GM18951 (cell line): Measurements from ENCODE around the gene PTGIS.
"Not testable (repeated sequence)": the region's sequence is repeated elsewhere in the genome, so short reads cannot be mapped to it uniquely, and the experiment has no call there.

Experiments used
- POLR2A ChIP-seq: IDR thresholded peaks from 4 replicates; pipeline ENCODE4 v1.6.1; 2011; ENCODE audit warnings: mild to moderate bottlenecking; ENCODE audit not compliant: insufficient read length, insufficient read depth; ENCODE audit errors: extremely low read depth
- in situ Hi-C: fragments of 300-500 bp; cut with MboI; formaldehyde crosslinking; loops from one replicate; pipeline ENCODE4 v1.12.0; 2022; ENCODE audit warnings: low sequenced_read_pairs, mixed read lengths, inconsistent platforms; ENCODE audit not compliant: unreplicated experiment

PTGIS gene

DNA sequence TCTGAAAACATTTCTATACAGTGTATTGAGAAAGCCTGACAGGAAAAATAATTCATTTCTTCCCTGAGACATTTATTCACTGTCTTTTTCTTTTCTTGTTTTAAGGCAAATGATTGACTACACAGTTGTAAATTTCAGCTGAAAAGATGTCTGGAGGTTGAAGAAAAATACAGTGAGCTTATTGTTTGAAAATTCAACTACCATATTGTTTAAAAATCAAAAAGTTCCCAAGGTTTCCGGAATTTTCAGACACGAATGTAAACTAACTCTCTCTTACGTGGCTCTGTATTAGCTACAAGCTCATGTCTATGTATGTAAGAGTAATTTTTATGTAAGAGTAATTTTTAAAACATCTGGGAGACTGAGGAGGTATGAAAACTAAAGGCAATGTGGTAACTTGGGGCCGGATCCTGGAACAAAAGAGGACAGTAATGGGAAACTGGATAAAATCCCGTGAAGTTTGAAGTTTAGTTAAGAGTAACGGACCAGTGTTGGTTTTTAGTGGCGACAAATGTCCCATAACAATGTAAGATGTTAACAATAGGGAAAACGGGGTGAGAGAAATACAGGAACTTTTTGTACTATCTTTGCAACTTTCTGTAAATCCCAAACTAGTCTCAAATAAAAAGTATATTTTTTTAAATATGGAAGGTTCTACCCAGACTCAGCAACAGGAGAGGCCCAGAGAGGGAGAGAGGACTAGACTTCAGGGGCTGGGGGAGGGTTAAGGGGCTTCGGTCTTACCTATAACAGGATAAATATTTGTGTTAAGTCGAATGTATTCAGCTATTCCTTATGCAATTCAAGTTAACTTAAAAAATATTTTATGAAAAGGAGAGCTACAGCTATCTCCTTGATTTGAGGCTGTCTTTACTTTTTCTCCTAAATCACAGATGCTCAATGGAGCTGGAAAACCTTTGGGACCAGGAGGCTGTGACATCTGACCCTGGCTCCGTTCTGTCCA is 1.3 kb downstream of the PTGIS start:
- TF ChIP-seq POLR2A: no peak
- in situ Hi-C loops: no loop called here

DNA sequence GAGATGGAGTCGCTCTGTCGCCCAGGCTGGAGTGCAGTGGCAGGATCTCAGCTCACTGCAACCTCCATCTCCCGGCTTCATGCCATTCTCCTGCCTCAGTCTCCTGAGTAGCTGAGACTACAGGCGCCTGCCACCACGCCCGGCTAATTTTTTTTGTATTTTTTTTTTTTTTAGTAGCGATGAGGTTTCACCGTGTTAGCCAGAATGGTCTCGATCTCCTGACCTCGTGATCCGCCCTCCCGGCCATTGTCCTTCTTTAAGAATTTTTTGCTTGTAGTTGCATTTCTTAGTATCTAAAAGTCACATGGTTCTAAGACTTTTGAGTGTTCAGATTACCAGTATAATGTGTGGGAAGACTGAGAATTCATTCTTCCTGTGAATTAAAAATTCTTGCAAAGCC is 2.9 kb downstream of the PTGIS start:
- in situ Hi-C loops: not testable (repeated sequence)

DNA sequence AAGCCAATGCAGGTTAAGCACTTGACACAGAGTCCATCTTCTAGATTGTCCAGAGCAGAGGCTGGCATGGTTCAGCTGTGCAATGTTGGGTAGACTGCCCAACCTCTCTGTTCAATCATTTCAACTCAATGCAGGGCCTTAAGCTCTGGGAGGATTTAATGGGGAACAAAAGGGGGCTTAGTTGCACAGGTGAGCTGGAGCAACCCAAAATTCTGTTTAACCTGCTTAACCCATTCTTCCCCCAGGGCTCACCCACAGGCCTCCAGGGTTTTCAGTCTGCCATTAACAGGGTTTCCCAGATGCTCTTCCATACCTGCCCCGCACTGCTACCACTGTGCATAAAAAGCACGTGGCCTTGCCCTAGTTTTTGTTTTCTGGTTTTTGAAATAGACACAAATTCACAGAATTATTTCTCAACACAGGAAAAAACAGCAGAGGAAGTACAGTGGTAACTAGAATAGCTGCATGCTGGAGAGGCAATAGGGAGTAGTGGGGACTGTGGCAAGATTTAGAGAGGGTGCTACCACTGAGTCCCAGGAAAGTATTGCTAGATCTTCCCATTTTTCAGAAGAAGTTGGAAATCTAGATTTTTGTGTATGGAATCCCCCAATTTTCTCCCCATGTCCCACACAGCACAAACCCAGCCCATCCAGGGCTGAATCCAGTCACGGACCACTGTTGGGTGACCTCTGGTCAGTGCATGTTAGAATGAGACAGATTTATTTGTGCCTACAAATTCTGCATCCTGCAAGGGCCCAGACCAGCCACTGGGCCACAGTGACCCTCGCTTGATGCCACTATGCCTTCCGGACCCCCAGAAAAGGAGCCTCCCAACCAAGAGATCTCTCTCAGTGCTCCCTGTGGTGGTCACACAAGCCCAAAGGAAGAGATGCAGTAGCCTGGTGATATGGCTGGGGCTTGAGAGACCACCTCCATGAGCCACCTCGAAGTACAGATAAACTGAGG is 4.6 kb downstream of the PTGIS start:
- in situ Hi-C loops: no loop called here

DNA sequence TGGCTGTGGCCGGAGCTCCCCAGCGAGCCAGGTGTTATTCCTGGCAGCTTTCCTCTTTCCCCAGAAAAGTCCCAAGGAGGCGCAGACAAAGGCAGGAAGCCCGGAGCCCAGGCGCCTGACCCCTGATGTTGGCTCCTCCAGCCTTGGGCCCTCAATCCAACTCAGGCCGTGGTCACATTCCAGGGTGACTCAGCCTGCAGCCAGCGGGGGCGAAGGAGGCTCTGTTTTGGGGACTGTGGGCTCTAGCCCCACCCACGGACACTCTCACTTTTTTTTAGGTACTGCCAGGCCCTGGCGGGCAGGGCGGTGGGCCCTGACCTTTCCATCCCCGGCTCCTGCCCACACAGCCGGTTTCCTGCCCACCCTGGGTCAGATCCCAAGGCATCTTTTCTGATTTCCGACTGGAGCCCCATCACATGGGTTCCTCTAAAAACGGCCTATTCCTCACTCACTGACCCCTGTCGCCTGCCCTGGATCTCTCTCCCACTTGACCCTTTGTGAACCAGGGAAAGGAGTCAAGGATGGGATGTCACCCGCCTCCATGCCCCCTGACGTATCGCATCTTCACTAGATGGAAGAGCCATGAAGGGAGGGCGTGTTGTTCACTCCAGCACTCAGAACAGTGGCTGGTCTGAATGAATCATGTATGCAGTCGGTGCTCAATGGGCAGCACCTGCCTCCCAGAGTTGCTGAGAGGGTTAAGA is 5.5 kb downstream of the PTGIS start:
- in situ Hi-C loops: no loop called here
- no peak for TF ChIP-seq POLR2A

More for the DNA sequence above, 4.6 kb downstream of the PTGIS start:
- TF ChIP-seq POLR2A: no peak

DNA sequence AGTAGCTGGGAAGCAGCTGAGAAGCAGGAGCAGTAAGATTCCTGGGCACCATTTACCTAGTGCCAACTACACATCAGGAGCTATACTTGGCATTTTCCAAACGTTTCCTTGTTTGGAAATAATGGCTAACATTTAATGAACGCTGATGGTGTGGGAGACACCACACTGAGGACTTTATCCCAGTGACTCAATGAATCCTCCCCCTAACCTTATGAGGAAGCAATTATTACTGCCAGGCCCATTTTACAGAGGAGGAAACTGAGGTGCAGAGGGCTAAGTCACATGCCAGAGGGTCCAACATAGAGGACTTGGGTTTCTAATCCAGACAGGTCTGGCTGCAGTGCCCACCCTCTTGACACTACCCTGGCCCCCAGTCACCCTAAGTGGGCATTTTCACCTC is 6.1 kb downstream of the PTGIS start:
- in situ Hi-C loops: no loop called here
- TF ChIP-seq POLR2A: no peak

DNA sequence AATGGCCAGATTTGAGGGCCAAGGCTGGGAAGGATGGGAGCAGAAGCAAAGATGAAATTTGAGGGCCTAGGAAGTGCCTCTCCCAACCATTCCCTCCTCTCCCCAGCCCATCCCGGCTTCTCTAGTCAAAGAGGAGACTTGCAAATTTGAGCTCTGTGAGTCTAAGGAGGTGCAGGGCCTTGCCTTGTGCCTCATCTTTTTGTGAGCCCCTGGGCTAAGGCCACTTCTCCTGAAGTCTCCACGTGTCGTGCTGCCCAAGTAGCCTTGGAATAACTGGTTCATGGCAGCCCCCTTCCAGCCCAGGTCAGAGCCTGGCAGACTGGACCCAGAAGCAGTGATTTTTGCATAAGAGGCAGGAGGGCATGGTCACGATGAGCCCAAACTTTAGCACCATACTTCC is 6.7 kb downstream of the PTGIS start:
- in situ Hi-C loops: no loop called here
- TF ChIP-seq POLR2A: no peak

DNA sequence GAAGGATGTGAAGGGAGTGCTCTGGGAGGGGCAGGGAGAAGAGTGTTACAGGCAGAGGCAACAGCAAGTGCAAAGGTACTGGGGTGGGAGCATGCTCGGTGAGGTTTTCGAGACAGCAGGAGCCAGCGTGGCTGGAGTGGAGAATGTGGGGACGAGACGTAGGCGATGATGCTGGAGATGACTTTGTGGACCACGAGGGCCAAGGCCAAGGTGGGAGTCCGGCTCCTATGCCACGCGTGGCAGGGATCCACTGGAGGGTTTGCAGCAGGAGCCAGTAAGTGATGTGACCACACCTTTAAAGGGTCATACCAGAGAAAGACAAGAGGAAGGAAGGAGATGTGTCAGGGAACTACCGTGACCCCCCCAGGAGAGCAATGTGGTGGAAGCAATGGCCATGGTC is 7.3 kb downstream of the PTGIS start:
- no peak for TF ChIP-seq POLR2A
- in situ Hi-C loops: no loop called here

DNA sequence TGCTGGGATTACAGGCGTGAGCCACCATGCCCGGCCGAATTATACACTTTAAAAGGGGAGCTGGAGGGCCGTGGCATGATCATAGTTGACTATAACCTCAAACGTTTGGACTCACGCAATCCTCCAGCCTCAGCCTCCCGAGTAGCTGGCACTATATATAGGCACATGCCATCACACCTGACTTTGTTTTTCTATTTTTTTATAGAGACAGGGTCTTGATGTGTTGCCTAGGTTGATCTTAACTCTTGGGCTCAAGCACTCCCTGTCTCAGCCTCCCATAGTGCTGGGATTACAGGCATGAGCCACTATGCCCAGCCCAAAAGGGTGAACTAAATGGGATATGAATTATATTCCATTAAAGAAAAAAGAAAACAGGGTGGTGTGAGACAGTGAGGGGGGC is 7.8 kb downstream of the PTGIS start:
- in situ Hi-C loops: no loop called here
- no peak for TF ChIP-seq POLR2A

DNA sequence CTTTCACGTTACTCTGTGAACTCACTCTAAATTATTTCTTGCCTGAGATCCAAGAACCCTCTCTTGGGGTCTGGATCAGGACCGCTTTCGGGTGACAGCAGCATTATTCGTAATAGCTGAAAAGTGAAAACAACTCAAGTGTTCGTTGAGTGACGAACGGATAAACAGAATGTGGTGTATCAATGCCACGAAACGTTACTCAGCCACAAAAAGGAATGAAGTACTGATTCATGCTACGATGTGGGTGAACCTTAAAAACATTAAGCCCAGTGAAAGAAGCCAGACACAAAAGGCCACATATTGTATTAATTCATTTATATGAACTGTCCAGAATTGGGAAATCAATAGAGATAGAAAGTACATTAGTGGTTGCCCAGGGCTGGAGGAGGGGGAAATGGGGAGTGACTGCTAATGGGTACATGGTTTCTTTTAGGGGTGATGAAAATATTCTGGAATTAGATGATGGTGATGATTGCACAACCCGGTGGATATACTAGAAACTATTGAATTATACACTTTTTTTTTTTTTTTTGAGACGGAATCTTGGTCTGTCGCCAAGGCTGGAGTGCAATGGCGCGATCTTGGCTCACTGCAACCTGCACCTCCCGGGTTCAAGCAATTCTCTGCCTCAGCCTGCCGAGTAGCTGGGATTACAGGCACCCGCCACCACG is 8.4 kb downstream of the PTGIS start:
- in situ Hi-C loops: no loop called here
- no peak for TF ChIP-seq POLR2A

DNA sequence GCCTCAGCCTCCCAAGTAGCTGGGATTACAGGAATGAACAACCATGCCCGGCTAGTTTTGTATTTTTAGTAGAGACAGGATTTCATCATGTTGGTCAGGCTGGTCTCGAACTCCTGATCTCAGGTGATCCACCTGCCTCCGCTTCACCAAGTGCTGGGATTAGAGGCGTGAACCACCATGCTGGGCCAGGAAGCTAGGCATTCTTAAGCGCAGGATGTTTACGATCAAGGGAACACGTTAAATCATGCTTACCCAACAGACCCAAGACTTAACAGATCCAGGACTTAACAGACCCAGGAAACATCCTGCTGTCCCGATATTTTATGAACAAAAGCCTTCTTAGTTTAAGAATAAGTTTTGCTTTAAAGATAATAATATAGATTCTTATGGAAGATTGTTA is 9.1 kb downstream of the PTGIS start:
- in situ Hi-C loops: no loop called here
- no peak for TF ChIP-seq POLR2A

DNA sequence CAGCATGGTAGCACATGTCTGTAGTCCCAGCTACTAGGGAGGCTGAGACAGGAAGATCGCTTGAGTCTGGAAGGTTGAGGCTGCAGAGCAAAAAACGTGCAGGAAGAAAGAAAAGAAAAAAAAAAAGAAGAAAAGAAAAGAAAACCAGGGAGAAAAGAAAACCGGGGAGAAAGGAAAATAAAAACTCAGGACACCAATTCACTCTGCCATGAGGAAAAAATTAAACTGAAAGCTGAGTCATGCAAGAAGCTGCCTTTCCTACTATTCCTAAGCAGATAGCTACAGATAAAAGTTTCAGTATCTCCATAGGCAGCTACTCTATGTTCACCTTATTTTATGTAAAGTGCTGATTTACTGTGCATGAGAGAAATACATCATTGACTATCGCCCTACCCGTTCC is 10.5 kb downstream of the PTGIS start:
- TF ChIP-seq POLR2A: no peak
- in situ Hi-C loops: no loop called here

DNA sequence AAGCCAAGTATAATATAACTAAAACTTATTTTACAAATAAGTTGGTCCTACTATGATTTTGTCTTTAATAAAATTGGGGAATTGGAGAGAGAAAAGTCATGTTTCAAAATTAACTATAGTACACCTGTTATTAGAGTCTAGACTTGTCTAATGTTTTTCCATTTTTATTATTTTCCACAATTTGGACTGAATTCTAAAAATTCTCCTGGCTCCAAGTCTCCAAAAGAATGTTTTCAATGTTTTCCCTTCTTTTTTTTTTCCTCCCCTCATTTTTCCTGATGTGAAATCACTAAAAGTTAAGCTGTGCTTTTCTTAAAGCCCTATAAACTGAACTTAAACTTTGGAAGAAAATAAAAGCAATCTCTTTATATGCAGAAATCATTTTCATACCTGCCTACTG is 11.3 kb downstream of the PTGIS start:
- in situ Hi-C loops: no loop called here
- no peak for TF ChIP-seq POLR2A
